ENCODE results near the gene IPCEF1. TPM values are rescaled to one million over a fixed set of nuclear protein-coding genes. Genes with fewer than 3 reads are reported as not detected.

The IPCEF1 gene
- total RNA-seq, 1 experiment from 2014 or later, result 1.9 TPM

- Mint-ChIP-seq H3K9me3 (ENCODE audit: unreplicated experiment) (no peaks in the 10 kb centered on the region), H3K36me3 (ENCODE audit: insufficient read depth, unreplicated experiment) (no peaks in the 10 kb centered on the region), H3K27ac (ENCODE audit: unreplicated experiment) (no peak overlapping the region), H3K4me3 (ENCODE audit: unreplicated experiment) (no peak overlapping the region), H3K27me3 (ENCODE audit: insufficient read depth, unreplicated experiment) (no peaks in the 10 kb centered on the region), H3K4me1 (ENCODE audit: low read depth, unreplicated experiment) (no peaks in the 10 kb centered on the region)
- CTCF ChIA-PET, result no interaction called here
- TF ChIP-seq CTCF (IDR thresholded peaks at IDR 0.05; ENCODE audit: insufficient read depth in 1 of 2, low read depth in 1 of 2, low read length in 1 of 2, severe bottlenecking in 1 of 2, unreplicated experiment in 1 of 2), result no peak
- BruUV-seq (replicated peaks), result no TSS peak
- H3K4me1 ChIP-seq, result no peaks in the 10 kb centered on the region
- POLR2A ChIA-PET, result no interaction called here
- H3K4me3 ChIP-seq (ENCODE audit: low read depth, low read length), result no peak overlapping the region
- H3K27me3 ChIP-seq (replicated peaks; ENCODE audit: control insufficient read depth, insufficient read depth, low read length), result no peaks in the 10 kb centered on the region; the same call in 1 of the 2 replicates
- DNase-seq, result no peak
- no peaks in the 10 kb centered on the region for H3K36me3 ChIP-seq (ENCODE audit: control insufficient read depth, insufficient read depth, low read length)
- intact Hi-C loops (cut with micrococcal nuclease; ENCODE audit: unreplicated experiment), result no loop called here
- peaks cover 3% of the 10 kb centered on the region; the same call in 1 of the 2 replicates for H3K9me3 ChIP-seq
Measured at GRCh38 chr6:154123155-154123956, 233.2 kb downstream of the IPCEF1 start.

DNA sequence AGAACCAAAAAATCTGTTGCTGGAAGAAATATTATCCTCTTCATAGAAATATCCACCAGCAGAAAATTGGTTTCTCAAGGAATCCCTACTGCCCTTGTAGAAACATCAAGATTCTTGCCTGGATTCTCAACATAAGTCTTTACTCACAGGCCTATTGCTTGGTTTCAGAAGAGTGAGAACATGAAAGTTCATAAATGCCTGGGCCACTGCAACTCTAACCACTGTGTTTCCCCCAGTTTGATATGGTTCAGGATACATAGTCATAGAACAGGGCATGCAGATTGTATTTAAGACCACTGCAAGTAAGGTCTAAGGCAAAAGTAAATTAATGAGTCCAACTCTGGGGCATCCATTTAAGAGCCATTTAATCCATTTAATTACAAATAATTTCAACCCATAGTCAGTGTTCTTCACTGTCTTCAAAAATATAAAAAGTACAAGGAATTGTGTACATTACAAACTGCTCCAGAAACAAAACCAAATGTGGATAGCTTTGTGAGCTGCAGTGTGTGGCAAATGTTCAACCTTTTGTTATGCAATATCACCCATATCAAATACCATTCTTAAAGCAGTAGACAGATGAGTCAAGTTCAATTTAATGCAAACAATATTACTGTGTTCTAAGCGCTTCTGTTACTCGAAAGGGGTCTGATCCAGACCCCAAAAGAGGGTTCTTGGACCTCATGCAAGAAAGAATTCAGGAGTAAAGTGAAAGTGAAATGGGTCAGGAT, 234.2 kb downstream of the IPCEF1 start:
- Mint-ChIP-seq H3K36me3 (ENCODE audit: insufficient read depth, unreplicated experiment) (no peaks in the 10 kb centered on the region), H3K9me3 (ENCODE audit: unreplicated experiment) (no peaks in the 10 kb centered on the region), H3K4me1 (ENCODE audit: low read depth, unreplicated experiment) (no peaks in the 10 kb centered on the region), H3K4me3 (ENCODE audit: unreplicated experiment) (no peak overlapping the region), H3K27me3 (ENCODE audit: insufficient read depth, unreplicated experiment) (no peaks in the 10 kb centered on the region), H3K27ac (ENCODE audit: unreplicated experiment) (no peak overlapping the region)
- no TSS peak for BruUV-seq (replicated peaks)
- H3K4me3 ChIP-seq (ENCODE audit: low read depth, low read length), result no peak overlapping the region
- CTCF ChIA-PET, result interaction anchor here (0.7 kb wide), 1 partner anchor 630 kb away, joined by 3 read pairs; no protein-coding TSS in a partner anchor
- H3K9me3 ChIP-seq, result peaks cover 3% of the 10 kb centered on the region; the same call in 1 of the 2 replicates
- no peak for TF ChIP-seq CTCF (IDR thresholded peaks at IDR 0.05; ENCODE audit: insufficient read depth in 1 of 2, low read depth in 1 of 2, low read length in 1 of 2, severe bottlenecking in 1 of 2, unreplicated experiment in 1 of 2)
- no peaks in the 10 kb centered on the region for H3K4me1 ChIP-seq
- DNase-seq, result no peak
- no peaks in the 10 kb centered on the region; the same call in 1 of the 2 replicates for H3K27me3 ChIP-seq (replicated peaks; ENCODE audit: control insufficient read depth, insufficient read depth, low read length)
- POLR2A ChIA-PET, result no interaction called here
- intact Hi-C loops (cut with micrococcal nuclease; ENCODE audit: unreplicated experiment), result no loop called here
- H3K36me3 ChIP-seq (ENCODE audit: control insufficient read depth, insufficient read depth, low read length), result no peaks in the 10 kb centered on the region

DNA sequence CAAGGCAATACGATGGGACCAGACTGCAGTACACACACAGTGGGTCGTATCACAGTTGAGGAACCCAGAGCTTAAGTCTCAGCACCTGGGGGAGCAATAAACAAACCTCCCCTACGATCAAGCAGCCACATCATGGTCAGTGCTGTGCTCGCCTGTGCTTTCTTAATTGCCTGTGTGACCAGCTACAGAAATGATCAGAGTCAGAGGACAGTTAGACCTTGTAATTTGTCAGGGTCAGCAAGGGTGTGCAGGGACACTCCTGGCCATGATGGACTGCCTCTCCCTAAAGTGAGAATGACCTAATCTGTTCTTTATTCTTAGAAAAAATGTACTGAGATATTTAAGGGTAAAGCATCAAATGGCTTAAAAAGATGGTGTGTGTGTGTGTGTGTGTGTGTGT, 239.1 kb downstream of the IPCEF1 start:
- H3K9me3 Mint-ChIP-seq (ENCODE audit: unreplicated experiment), result no peaks in the 10 kb centered on the region
- Histone ChIP-seq H3K36me3 (ENCODE audit: control insufficient read depth, insufficient read depth, low read length) (no peaks in the 10 kb centered on the region), H3K9me3 (no peaks in the 10 kb centered on the region; the same call in 1 of the 2 replicates), H3K4me1 (no peaks in the 10 kb centered on the region), H3K4me3 (ENCODE audit: low read depth, low read length) (no peak overlapping the region), H3K27me3 (replicated peaks; ENCODE audit: control insufficient read depth, insufficient read depth, low read length) (no peaks in the 10 kb centered on the region; the same call in 1 of the 2 replicates)
- no peak for DNase-seq
- intact Hi-C loops (cut with micrococcal nuclease; ENCODE audit: unreplicated experiment), result no loop called here
- H3K4me3 Mint-ChIP-seq (ENCODE audit: unreplicated experiment), result no peak overlapping the region
- no peaks in the 10 kb centered on the region for H3K36me3 Mint-ChIP-seq (ENCODE audit: insufficient read depth, unreplicated experiment)
- no peak overlapping the region for H3K27ac Mint-ChIP-seq (ENCODE audit: unreplicated experiment)
- no peaks in the 10 kb centered on the region for H3K4me1 Mint-ChIP-seq (ENCODE audit: low read depth, unreplicated experiment)
- ChIA-PET POLR2A (no interaction called here), CTCF (no interaction called here)
- BruUV-seq (replicated peaks), result no TSS peak
- no peak for TF ChIP-seq CTCF (IDR thresholded peaks at IDR 0.05; ENCODE audit: insufficient read depth in 1 of 2, low read depth in 1 of 2, low read length in 1 of 2, severe bottlenecking in 1 of 2, unreplicated experiment in 1 of 2)
- no peaks in the 10 kb centered on the region for H3K27me3 Mint-ChIP-seq (ENCODE audit: insufficient read depth, unreplicated experiment)
